Mucosa of rectum (tissue), 2 donors: ENCODE data around the gene RBM3.

Experiments
- H3K27ac ChIP-seq, 2 donors: one replicate each; pipeline ENCODE4 v1.7.0; 2013; ENCODE audit warnings: inconsistent platforms in 2 of 2, low read depth in 2 of 2, low read length in 2 of 2
- H3K27me3 ChIP-seq, 2 donors: one replicate each; pipeline ENCODE4 v1.7.0; 2013; ENCODE audit warnings: low read length in 2 of 2; ENCODE audit not compliant: control insufficient read depth in 2 of 2, insufficient read depth in 2 of 2
- H3K36me3 ChIP-seq, 2 donors: one replicate each; pipeline ENCODE4 v1.7.0; 2013; ENCODE audit warnings: low read length in 2 of 2; ENCODE audit not compliant: control insufficient read depth in 2 of 2, insufficient read depth in 2 of 2
- H3K4me1 ChIP-seq, 2 donors: one replicate each; pipeline ENCODE4 v1.7.0; 2013; ENCODE audit warnings: low read length in 2 of 2, mild to moderate bottlenecking in 1 of 2; ENCODE audit not compliant: control insufficient read depth in 2 of 2, insufficient read depth in 2 of 2
- H3K4me3 ChIP-seq, 2 donors: one replicate each; pipeline ENCODE4 v1.7.0; 2013; ENCODE audit warnings: low read length in 2 of 2
- H3K9ac ChIP-seq, 2 donors: one replicate each; pipeline ENCODE4 v1.7.0; 2013; ENCODE audit warnings: low read length in 2 of 2, low read depth in 1 of 2, mild to moderate bottlenecking in 1 of 2
- H3K9me3 ChIP-seq, 2 donors: one replicate each; pipeline ENCODE4 v1.7.0; 2013; ENCODE audit warnings: low read length in 2 of 2; ENCODE audit not compliant: control insufficient read depth in 2 of 2
- donor health status: healthy.
- donor health status: Normal muscosa, but diverticular disease.

The RBM3 gene

DNA sequence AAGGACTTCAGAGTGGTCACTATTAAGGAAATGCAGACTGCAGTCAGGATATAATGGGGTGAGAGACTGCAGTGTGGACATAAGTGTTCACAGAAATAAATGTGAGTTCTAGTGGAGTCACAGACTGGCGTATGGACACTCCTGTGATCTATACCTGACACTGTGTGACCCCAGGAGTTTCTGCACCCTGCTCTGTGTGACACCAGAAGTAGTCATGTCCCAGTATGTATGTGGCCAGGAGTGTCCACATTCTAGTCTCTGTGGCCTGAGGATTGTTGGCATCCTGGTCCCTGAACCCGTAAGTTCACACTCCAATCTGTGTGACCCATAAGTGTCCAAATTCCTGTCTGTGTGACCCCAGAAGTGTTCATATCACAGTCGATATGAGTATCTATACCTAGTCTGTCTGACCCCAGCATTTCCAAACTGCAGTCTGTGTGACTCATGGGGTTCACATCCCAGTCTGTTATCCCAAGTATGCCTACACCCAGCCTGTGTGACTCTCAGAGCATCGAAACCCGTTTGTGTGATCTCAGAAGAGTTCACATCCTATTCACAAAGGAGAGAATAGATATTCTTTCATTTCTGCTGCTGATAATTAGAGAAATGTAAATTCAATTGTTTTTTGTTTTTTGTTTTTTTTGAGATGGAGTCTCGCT lies 39.3 kb downstream of the RBM3 start:
- Histone ChIP-seq H3K27ac (no peak overlapping the region), H3K9me3 (no peaks in the 10 kb centered on the region), H3K9ac (no peak overlapping the region), H3K36me3 (no peaks in the 10 kb centered on the region), H3K4me1 (no peaks in the 10 kb centered on the region), H3K4me3 (no peak overlapping the region), H3K27me3 (peaks cover 0 to 1% of the 10 kb centered on the region in 2 donors)

DNA sequence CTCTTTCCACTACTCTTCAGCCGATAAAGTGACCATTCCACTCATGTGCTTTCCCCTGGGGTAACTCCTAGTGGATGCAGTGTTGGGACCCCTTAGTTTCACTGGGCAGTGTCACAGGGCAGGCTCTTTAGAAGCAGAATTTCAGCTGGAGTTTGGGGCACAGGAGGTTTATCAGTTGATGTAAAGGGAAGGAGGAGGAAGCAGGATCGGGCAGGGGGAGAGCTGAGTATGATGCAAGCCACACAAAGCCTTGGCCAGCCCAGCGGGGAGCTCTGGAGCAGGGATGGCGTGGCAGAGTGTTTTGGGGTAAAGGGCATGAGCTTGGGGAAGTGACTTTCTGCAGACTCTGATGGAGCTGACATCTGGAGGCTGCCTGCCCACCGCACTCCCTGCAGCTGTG lies 42.3 kb downstream of the RBM3 start:
- Histone ChIP-seq H3K4me3 (no peak overlapping the region), H3K9ac (no peak overlapping the region), H3K9me3 (no peaks in the 10 kb centered on the region), H3K27me3 (peaks cover 0 to 1% of the 10 kb centered on the region in 2 donors), H3K4me1 (no peaks in the 10 kb centered on the region), H3K36me3 (no peaks in the 10 kb centered on the region), H3K27ac (no peak overlapping the region)

DNA sequence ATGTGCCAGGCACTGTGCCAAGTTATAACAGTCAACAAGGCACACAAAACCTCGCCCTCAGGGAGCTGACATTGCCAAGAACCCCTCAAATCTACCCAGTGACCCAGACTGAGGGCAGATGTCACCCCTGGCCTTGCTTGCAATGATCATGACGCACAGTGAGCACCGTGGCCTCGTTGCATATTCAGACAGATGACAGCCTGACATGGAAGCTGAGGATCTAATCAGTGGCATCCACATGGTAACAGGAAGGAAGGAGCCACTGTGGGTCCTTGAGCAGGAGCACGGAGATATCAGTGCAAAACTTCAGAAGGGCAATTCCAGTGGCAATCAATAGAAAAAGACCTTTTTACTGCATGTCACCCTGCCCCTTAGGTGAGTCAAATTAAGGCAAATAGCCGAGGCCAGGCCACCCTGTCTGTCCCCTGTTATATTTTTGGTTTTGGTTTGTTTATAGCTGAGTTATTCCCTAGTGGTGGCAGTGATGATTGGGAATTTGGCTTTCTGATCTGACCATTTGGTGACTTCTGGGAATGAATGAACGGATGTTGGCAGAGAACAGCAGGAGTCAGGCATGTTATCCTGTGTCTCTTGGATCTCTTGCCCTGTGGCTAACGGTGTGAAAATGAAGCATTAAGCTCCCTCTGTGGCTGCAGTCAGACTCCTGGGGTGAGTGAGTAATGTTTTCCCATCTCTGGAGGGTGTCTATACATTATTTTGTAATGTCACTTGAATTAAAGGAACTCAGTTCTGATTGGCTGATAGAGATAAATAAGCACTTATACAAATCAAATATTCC lies 43.5 kb downstream of the RBM3 start:
- Histone ChIP-seq H3K9me3 (no peaks in the 10 kb centered on the region), H3K27ac (no peak overlapping the region), H3K27me3 (no peaks in the 10 kb centered on the region), H3K4me1 (no peaks in the 10 kb centered on the region), H3K4me3 (no peak overlapping the region), H3K36me3 (no peaks in the 10 kb centered on the region), H3K9ac (no peak overlapping the region)

DNA sequence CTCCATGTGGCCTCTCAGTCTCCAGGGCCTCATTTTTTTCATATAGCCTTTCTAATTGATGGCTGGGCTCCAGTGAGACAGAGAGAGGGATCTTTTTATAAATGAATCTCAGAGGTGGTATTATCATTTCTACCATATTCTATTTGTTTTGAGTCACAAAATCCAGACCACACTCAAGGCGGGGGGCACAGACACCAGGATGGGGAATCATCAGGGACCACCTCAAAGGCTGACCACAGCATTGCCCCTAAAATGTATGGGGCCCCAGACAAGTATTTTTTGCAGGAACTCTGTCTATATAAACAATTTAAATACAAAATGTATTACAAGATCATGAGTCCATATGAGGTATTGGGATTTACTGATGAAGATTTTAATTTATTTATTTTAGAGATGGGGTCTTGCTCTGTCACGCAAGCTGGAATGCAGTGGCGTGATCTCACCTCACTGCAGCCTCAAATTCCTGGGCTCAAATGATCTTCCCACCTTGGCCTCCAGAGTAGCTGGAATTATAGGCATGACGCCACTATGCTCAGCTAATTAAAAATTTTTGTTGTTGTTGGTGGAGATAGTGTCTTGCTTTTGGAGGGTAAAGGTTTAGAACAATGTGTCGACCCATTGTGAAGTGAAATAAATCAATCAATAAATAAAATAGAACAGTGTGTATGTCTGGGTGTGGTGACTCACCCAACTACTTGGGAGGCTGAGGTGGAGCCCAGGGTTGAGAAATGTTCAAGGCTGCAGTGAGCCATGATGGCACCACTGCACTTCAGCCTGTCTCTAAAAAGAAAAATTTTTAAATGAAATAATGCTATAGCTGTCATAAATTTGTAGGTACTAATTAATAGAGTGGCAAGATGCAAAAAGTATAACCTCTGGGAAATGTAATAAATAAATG lies 52.4 kb downstream of the RBM3 start:
- no peaks in the 10 kb centered on the region for H3K9me3 ChIP-seq
- no peak overlapping the region for H3K4me3 ChIP-seq
- no peak overlapping the region for H3K9ac ChIP-seq
- no peaks in the 10 kb centered on the region for H3K36me3 ChIP-seq
- no peaks in the 10 kb centered on the region for H3K27me3 ChIP-seq
- H3K4me1 ChIP-seq: peaks cover 0 to 3% of the 10 kb centered on the region in 2 donors
- no peak overlapping the region for H3K27ac ChIP-seq
